Subcutaneous adipose tissue (tissue), 4 donors: ENCODE measurements around the gene LRRFIP1. TPM values are rescaled to one million over a fixed set of nuclear protein-coding genes. Genes with fewer than 3 reads are reported as not detected.

ENCODE experiments used
- total RNA-seq, 4 donors: library from RNA; depleted of rRNA; stranded (reverse); fragments of >200 nt; gene quantifications; one replicate each; pipeline ENCODE4 v1.1.0, GENCODE V29; 2016
- TF ChIP-seq, protein P1 (sequence below): fragments of 450-650 bp; IDR thresholded peaks from one replicate; pipeline ENCODE4 v1.5.1; 2016; ENCODE audit warnings: low read depth, mild to moderate bottlenecking, control low read depth, antibody characterized with exemption, moderate library complexity

LRRFIP1 gene
- total RNA-seq, 4 donors from 2014 or later, result 85.4 to 130 (median 99.6) TPM

- TF ChIP-seq, protein P1, sequence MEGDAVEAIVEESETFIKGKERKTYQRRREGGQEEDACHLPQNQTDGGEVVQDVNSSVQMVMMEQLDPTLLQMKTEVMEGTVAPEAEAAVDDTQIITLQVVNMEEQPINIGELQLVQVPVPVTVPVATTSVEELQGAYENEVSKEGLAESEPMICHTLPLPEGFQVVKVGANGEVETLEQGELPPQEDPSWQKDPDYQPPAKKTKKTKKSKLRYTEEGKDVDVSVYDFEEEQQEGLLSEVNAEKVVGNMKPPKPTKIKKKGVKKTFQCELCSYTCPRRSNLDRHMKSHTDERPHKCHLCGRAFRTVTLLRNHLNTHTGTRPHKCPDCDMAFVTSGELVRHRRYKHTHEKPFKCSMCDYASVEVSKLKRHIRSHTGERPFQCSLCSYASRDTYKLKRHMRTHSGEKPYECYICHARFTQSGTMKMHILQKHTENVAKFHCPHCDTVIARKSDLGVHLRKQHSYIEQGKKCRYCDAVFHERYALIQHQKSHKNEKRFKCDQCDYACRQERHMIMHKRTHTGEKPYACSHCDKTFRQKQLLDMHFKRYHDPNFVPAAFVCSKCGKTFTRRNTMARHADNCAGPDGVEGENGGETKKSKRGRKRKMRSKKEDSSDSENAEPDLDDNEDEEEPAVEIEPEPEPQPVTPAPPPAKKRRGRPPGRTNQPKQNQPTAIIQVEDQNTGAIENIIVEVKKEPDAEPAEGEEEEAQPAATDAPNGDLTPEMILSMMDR, result no peak
These were observed 139.0 kb downstream of the LRRFIP1 start for GRCh38 chr2:237766340-237766739.

GRCh38 chr2:237772513-237772912, 145.1 kb downstream of the LRRFIP1 start:
- TF ChIP-seq, protein P1, result no peak

- TF ChIP-seq, protein P1, result no peak
These were observed 146.4 kb downstream of the LRRFIP1 start for GRCh38 chr2:237773826-237774225.

DNA sequence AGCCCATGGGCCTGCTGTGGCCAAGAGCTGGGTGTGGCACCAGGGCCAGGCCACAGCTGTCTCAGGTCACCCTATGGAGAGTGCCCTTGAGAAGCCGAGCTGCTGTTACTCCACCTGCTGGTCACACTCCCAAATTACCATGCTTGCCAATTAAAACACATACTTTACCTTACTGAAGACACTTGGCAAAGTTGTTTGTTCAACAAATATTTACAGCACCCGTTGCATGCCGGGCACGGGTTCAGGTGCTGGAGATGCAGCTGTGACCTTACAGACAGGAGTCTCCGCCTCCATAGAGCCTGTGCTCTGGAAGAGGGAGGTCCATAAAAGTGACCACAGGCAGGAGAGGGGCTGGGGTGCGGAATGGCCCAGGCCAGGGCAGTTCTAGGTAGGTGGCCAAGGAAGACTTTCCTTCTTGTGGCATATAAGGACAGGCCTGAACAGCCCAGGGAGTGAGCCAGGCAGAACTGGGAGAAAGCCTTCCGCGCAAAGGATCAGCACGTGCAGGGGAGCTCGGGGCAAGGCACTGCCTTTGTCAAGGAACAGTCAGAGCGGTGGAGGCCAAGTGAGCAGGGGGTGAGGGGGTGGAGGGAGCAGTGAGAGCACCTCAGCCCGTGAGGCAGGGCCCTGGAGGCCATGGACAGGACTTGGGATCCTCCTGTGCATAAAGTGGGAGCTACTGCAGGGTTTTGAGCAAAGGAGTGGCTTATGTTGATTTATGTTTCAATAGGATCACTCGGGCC, 147.6 kb downstream of the LRRFIP1 start:
- TF ChIP-seq, protein P1, result no peak

GRCh38 chr2:237779521-237779920, 152.1 kb downstream of the LRRFIP1 start:
- TF ChIP-seq, protein P1, result no peak

- TF ChIP-seq, protein P1, result no peak
These were observed 154.8 kb downstream of the LRRFIP1 start for GRCh38 chr2:237782181-237782580.

- TF ChIP-seq, protein P1, result no peak
These were observed 159.5 kb downstream of the LRRFIP1 start for GRCh38 chr2:237786936-237787335.
